Fibroblast of mammary gland (primary cell): ENCODE measurements around the gene EFNA5.

Experiments used
- DNase-seq: peaks from one replicate; pipeline ENCODE4 v3.0.0-alpha.2; 2010; ENCODE audit warnings: low read depth
- H3K4me3 ChIP-seq: 2 replicates; pipeline ENCODE4 v1.5.1; 2011; ENCODE audit warnings: low read depth, mild to moderate bottlenecking, low read length, moderate library complexity; ENCODE audit not compliant: control insufficient read depth
- TF ChIP-seq, protein P1 (sequence below): conservative IDR thresholded peaks from 2 replicates; pipeline ENCODE4 v1.5.1; 2011; ENCODE audit warnings: low read depth, low read length, inconsistent platforms; ENCODE audit not compliant: control insufficient read depth, insufficient read depth

Gene EFNA5

DNA sequence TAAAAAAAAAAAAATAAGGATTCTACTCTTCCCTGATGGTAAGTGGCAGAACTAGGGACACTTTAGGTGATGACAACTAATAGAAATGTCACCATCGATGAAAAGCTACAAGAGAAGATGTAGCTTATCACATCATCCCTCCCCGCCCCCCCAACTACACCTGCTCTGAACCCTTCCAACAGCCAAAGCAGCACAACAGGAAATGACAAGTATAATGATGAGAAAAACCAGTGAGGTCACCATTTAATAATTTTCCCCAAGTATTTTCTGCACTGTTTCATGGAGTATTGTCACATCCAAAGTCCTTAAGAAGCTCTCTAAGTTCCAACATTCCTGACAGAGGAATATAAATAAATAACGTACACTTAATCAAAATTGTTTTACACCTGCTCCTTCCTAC, 221.4 kb downstream of the EFNA5 start:
- TF ChIP-seq, protein P1, sequence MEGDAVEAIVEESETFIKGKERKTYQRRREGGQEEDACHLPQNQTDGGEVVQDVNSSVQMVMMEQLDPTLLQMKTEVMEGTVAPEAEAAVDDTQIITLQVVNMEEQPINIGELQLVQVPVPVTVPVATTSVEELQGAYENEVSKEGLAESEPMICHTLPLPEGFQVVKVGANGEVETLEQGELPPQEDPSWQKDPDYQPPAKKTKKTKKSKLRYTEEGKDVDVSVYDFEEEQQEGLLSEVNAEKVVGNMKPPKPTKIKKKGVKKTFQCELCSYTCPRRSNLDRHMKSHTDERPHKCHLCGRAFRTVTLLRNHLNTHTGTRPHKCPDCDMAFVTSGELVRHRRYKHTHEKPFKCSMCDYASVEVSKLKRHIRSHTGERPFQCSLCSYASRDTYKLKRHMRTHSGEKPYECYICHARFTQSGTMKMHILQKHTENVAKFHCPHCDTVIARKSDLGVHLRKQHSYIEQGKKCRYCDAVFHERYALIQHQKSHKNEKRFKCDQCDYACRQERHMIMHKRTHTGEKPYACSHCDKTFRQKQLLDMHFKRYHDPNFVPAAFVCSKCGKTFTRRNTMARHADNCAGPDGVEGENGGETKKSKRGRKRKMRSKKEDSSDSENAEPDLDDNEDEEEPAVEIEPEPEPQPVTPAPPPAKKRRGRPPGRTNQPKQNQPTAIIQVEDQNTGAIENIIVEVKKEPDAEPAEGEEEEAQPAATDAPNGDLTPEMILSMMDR, result no peak
- no peak overlapping the region for H3K4me3 ChIP-seq
- DNase-seq, result no peak

DNA sequence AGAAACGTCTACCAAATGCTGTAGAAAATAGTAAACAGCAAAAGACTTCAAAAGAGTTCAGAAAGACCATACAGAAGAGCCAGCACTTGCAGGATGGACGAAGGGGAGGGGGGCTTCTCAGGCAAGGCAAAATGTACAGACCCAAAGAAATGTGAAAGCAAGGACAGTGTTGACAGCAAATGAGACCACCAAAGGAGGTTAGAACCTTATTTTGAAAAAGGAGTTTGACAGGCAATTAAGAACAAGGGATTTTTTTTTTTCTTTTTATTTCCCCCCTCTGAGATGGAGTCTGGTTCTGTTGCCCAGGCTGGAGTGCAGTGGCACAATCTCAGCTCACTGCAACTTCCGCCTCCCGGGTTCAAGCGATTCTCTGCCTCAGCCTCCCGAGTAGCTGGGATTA, 223.2 kb downstream of the EFNA5 start:
- no peak overlapping the region for H3K4me3 ChIP-seq
- DNase-seq, result no peak
- TF ChIP-seq, protein P1, result no peak

DNA sequence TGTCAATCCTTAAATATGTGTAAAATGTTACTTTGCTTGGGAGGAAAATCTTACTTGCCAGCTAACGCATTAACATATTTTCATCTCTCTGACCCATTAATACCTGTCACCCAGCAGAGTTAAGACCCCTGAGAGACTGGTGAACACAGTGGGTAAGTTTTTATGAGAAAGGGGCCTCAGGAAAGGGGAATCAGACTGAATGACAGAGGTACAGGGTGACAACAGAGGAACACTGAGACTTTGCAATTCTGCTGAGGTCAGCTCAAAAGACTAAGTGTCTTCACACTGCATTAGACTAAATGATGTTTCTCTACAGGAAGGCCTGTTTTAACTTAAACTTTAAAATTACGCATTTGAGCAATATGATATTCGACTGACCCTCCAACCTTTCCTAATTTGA, 223.8 kb downstream of the EFNA5 start:
- TF ChIP-seq, protein P1, result no peak
- no peak for DNase-seq
- H3K4me3 ChIP-seq, result no peak overlapping the region

DNA sequence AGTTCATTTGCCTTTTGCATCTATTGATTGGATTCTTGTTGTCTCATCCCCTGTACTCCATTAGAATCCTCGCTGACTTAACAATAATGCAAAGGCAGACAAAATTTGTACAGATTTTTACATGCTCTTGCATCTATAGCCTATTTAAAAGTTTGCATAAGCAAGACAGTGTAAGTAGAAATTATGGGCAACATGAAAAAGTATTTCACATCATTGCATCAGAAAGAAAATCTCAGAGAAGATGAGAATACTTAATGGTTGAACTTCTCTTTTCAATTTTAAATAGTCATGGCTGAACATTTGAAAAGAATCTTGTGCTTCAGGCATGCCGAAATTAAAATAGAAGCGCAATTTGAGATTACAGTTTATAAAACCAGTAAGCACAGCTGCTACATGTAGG, 226.4 kb downstream of the EFNA5 start:
- DNase-seq, result no peak
- no peak overlapping the region for H3K4me3 ChIP-seq
- TF ChIP-seq, protein P1, result no peak

DNA sequence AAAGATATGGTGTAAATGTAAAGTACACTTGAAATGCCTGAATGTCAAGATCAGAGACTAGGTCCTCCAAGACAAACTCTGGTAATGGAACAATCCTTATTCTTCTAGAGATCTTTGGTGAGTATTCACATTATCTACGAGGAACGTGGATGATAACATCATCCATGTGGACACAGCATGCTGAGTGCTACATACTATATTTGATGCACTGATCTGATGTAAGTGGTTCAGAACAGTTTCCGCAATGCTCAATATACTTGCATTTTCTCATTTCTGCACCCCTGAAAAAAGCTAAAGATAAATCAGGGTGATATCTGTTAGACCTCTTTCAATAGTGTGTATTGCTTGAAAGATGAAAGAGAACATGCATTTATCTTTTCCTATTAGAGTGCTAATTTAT, 226.8 kb downstream of the EFNA5 start:
- no peak for DNase-seq
- no peak overlapping the region for H3K4me3 ChIP-seq
- TF ChIP-seq, protein P1, result no peak

DNA sequence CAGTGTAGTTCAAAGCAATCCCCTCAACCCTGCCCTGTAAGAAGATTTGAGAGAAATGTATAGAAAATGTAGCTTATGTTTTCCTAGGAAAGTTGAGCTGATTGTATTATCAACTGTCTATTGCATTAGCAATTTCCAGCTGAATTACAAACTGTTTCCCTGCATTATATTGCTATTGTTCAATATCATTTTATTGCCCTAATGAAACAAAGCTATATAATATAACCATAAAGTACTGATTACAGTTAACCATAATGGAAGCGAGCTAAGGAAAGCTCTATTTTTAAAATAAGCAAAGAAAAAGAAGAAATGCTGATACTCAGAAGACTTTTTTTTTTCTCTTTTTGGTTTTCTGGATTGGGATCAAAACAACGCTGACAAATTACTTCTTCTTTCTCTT, 228.3 kb downstream of the EFNA5 start:
- TF ChIP-seq, protein P1, result no peak
- DNase-seq, result no peak
- H3K4me3 ChIP-seq, result no peak overlapping the region

DNA sequence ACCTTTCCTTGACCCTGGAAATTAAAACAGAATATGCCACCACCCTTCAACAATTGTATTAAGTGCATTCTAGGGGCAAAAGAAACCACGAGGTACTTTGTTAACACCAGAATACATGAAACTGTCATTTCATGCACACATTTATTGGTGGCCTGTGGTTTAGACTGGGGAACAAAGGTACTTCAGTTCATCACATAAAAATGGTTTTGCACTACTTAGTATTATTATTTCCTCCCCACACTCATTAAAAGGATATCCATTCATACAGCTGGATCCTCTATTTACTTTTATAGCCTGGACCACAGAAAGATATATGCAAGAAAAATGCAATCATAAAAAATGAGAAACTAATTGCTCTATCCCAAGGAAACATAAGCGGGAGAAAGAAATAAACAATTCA, 230.9 kb downstream of the EFNA5 start:
- TF ChIP-seq, protein P1, result no peak
- H3K4me3 ChIP-seq, result no peak overlapping the region
- no peak for DNase-seq
